Urothelium cell line (cell line): ENCODE measurements around the gene ELFN2.

Source experiments
- DNase-seq: peaks from one replicate; pipeline ENCODE4 v3.0.0; 2011; ENCODE audit warnings: low spot score, mixed read lengths
- FAIRE-seq: peaks from 2 replicates; lab custom pipeline; 2011; peaks lifted over from hg19 to GRCh38; lab: Jason Lieb, UNC

ELFN2 gene

GRCh38 chr22:37391702-37392101 is 35.6 kb downstream of the ELFN2 start:
- no peak for DNase-seq
- FAIRE-seq: no peak

DNA sequence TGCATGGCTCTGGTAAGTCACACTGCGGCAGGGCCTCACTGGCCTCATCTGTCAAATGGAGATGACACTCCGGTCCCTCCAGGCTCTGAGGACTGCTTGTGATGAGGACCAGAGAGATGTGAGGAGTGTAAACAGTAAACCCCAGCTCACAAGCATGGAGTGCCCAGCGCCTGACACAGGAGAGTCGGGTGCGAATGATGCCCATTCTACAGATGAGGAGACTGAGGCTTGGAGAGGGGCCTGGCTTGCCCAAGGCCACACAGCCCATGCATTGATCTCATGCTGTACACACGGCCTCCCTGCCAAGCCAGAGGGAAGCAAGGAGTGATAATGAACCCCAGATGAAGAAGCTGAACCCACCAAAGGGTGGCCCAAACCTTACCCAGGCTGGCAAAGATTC is 37.2 kb downstream of the ELFN2 start:
- DNase-seq: no peak
- FAIRE-seq: no peak

- DNase-seq (no peak), FAIRE-seq (no peak)
Observed at GRCh38 chr22:37388538-37388937, 38.7 kb downstream of the ELFN2 start.

DNA sequence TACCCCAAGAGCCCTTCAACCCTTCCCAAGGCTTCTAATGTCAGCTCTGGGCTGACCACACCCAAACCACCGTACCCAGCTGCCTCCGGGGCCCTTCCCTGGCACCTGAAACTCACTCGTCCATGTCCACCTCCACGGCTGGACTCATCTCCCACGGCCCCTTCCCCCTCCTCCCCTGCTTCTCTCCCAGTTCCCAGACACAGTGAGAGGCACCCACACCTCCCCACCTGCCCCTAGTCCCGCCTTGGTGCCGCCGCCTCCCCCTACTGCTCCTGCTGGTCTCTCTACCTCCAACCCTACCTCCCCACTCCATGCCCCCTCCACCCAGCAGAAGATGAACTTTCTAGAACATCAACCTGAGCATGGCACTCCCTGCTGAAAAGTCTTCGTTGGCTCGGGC is 39.5 kb downstream of the ELFN2 start:
- DNase-seq (no peak), FAIRE-seq (peak; percentile 32)

DNA sequence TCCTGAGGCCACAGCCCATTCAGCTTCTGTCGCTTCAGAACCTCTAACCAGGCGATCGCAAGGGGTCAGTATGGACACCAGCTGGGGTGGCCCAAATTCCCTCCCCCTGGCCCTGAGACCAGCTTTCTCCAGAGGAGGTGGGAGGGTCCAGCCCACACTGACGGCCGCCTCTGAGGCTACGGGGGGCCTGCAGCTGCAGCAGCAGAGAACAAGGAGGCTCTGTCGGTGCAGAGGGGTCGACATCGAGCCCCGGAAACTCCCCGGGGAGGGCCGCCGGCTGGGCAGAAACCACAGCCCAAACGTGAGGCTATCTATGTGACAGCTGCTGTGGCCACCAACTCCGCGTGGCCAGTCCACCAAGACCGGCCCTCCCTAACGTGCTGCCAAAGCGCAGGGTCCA is 40.8 kb downstream of the ELFN2 start:
- no peak for DNase-seq
- no peak for FAIRE-seq

DNA sequence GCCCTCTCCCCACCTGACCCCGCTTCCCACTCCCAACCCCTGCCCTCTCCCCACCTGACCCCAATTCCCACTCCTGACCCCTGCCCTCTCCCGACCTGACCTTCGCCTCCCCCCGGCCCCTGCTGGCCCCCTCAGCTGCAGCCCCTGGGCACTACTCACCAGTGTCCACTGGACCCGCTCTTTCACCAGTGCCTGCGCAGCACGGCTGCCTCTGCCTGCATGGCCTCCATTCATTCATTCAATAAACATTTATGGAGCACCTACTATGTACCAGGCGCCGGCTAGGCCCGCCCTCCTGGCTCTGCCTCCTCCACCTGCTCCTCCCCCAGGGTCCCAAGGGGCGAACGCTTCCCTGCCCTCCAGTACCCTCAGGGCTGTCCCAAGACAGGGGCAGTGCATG is 42.6 kb downstream of the ELFN2 start:
- no peak for DNase-seq
- no peak for FAIRE-seq

GRCh38 chr22:37383341-37383740 is 43.9 kb downstream of the ELFN2 start:
- FAIRE-seq: no peak
- no peak for DNase-seq

DNA sequence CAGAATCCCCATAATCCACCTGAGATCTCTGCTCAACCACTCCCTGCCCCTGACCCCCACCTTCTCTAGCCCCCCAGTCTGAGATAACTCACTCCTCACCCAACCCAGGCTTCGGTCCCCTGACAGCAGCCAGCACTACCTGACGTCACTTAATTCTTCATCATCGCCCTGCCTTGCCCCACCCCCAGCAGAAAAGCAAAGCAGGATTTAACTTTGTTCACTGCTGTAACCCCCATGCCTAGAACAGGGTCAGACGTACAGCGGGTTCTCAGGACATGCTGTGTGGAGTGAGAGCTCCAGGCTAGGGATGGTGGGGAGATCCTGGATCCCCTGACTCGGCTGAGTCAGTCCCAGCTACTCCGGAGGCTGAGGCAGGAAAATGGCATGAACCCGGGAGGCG is 45.8 kb downstream of the ELFN2 start:
- FAIRE-seq: no peak
- DNase-seq: no peak

- no peak for DNase-seq
Observed at GRCh38 chr22:37379722-37380121, 47.6 kb downstream of the ELFN2 start.

GRCh38 chr22:37379085-37379484 is 48.2 kb downstream of the ELFN2 start:
- no peak for FAIRE-seq
- no peak for DNase-seq

More at GRCh38 chr22:37379722-37380121, 47.6 kb downstream of the ELFN2 start:
- no peak for FAIRE-seq

GRCh38 chr22:37378642-37379058 is 48.6 kb downstream of the ELFN2 start:
- FAIRE-seq (no peak), DNase-seq (peak; percentile 59)

GRCh38 chr22:37377927-37378326 is 49.4 kb downstream of the ELFN2 start:
- FAIRE-seq (peak; percentile 20), DNase-seq (no peak)

DNA sequence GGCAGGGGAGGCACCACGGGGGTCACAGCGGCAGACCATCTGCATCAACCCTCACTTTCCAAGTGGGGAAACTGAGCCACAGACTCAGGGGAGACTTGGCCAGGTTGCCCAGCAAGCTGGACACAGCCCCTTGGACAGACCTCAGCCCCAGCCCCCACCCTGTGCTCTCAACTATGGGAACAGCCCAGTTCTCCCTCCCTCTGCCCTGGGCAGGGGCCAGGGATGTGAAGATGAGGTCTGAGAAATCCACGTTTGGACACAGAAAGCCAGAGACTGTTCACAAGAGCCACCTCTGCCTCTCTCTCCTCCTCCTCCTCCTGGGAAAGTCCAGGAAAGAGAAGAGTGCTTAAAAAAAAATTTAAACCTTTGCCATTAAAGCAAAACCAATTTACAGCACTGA is 50.1 kb downstream of the ELFN2 start:
- no peak for FAIRE-seq
- DNase-seq: no peak

DNA sequence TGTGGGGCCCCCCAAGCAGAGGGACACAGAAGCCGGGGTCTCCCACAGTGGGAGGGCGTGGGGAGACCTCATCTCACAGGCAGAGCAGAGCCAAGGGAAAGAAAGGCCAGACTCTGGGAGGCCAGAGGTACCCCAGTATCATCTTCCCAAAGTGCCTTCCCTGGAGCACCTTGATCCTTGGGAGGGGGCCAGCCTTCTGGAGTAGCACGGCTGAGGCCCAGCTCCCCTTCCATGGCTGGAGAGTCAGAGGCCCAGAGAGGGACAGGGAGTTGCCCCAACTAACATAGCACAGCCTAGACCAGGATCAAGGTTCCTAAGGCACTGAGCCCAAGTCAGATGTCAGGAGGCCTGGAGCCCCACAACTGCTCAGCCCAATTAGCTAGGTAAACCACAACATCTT is 50.6 kb downstream of the ELFN2 start:
- DNase-seq (peak; percentile 30), FAIRE-seq (peak; percentile 13)

GRCh38 chr22:37375801-37376200 is 51.5 kb downstream of the ELFN2 start:
- no peak for FAIRE-seq
- DNase-seq: no peak

GRCh38 chr22:37374571-37374970 is 52.7 kb downstream of the ELFN2 start:
- FAIRE-seq (no peak), DNase-seq (no peak)

DNA sequence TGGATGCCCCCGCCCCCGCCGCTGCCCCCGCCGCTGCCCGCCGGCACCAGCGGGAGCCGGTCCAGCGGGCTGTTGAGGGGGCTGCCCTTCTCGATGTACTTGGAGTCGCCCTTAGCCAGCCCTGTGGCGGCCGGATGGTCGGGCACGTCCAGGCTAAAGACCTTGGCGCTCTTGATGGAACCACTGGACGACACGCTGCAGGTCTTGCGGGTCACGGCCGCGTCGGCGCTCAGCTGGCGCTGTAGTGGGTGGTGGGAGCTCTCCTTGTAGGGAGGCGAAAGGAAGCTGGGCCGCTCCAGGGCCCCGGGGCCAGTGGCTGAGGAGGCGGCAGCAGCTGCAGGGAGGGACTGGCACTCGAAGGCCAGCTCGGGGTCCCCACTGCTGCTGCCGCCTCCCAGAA is 53.8 kb downstream of the ELFN2 start:
- DNase-seq: no peak
- FAIRE-seq: no peak

- no peak for FAIRE-seq
Observed at GRCh38 chr22:37371911-37372310, 55.4 kb downstream of the ELFN2 start.

GRCh38 chr22:37371491-37371890 is 55.8 kb downstream of the ELFN2 start:
- no peak for FAIRE-seq
- no peak for DNase-seq

More at GRCh38 chr22:37371911-37372310, 55.4 kb downstream of the ELFN2 start:
- DNase-seq: no peak

GRCh38 chr22:37370306-37370979 is 56.8 kb downstream of the ELFN2 start:
- DNase-seq (no peak), FAIRE-seq (no peak)

DNA sequence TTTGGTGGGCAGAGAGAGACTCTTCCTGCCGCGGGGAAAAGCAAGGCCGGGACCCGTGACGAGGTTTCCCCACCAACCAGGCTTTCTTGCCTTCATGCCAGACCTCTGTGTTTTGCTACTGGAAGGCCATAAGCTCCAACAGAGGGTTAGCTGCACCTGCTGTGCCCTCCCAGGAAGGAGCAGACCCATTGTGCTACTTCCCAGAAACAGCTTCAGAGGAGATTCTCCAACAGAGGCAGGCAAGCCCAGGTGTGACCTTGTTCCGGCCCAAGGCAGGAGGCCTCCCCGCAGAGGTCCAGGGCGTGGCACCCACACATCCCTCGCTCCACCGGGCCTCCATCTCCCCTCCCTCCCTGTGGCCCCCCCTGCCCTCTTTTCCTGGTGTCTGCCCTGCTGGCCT is 57.8 kb downstream of the ELFN2 start:
- FAIRE-seq: no peak
- DNase-seq: no peak

GRCh38 chr22:37368058-37368457 is 59.2 kb downstream of the ELFN2 start:
- DNase-seq (no peak), FAIRE-seq (no peak)

GRCh38 chr22:37366601-37367000 is 60.7 kb downstream of the ELFN2 start:
- no peak for FAIRE-seq

More at GRCh38 chr22:37366601-37367000, 60.7 kb downstream of the ELFN2 start:
- DNase-seq: no peak
